SK-N-SH treated with all-trans-retinoic acid at 6 μM for 48 hours (cell line): ENCODE data around the gene MAB21L4.

Experiments used
- ATAC-seq: fragments of 200-7000 bp; cut with Tn5 transposase; 3 replicates; pipeline ENCODE4 v1.9.1; 2020; ENCODE audit warnings: mild to moderate bottlenecking, moderate library complexity
- BACH2 ChIP-seq: fragments of 250-450 bp; sonication (Bioruptor Pico); IDR thresholded peaks from 2 replicates; pipeline ENCODE4 v1.9.0; 2021; ENCODE audit warnings: mild to moderate bottlenecking, borderline replicate concordance
- CREB5 ChIP-seq: fragments of 250-450 bp; sonication (Bioruptor Pico); IDR thresholded peaks from 2 replicates; pipeline ENCODE4 v1.5.1; 2020; ENCODE audit warnings: low read depth, mild to moderate bottlenecking, moderate library complexity
- CSRNP3 ChIP-seq: fragments of 250-450 bp; sonication (Bioruptor Pico); IDR thresholded peaks from 2 replicates; pipeline ENCODE4 v1.5.1; 2021; ENCODE audit warnings: mild to moderate bottlenecking, moderate library complexity
- ESRRG ChIP-seq: fragments of 250-450 bp; sonication (Bioruptor Pico); IDR thresholded peaks from 2 replicates; pipeline ENCODE4 v1.6.1; 2021; ENCODE audit warnings: mild to moderate bottlenecking
- GLIS3 ChIP-seq: fragments of 250-450 bp; sonication (Bioruptor Pico); IDR thresholded peaks from 2 replicates; pipeline ENCODE4 v1.5.0; 2020; ENCODE audit warnings: mild to moderate bottlenecking, moderate library complexity
- OSR1 ChIP-seq: fragments of 250-450 bp; sonication (Bioruptor Pico); IDR thresholded peaks from 2 replicates; pipeline ENCODE4 v1.8.0; 2022; ENCODE audit warnings: moderate library complexity, mild to moderate bottlenecking, inconsistent platforms
- PATZ1 ChIP-seq: fragments of 250-450 bp; sonication (Bioruptor Pico); IDR thresholded peaks from 2 replicates; pipeline ENCODE4 v1.8.0; 2020; ENCODE audit warnings: mild to moderate bottlenecking, moderate library complexity, borderline replicate concordance
- POU6F1 ChIP-seq: fragments of 250-450 bp; sonication (Bioruptor Pico); IDR thresholded peaks from 2 replicates; pipeline ENCODE4 v1.8.0; 2021; ENCODE audit warnings: low read depth, mild to moderate bottlenecking, moderate library complexity, borderline replicate concordance
- SNAI2 ChIP-seq: fragments of 250-450 bp; sonication (Bioruptor Pico); IDR thresholded peaks from 2 replicates; pipeline ENCODE4 v1.5.0; 2020; ENCODE audit warnings: mild to moderate bottlenecking, moderate library complexity
- TCF4 ChIP-seq: fragments of 250-450 bp; sonication (Bioruptor Pico); IDR thresholded peaks from 2 replicates; pipeline ENCODE4 v1.8.0; 2021; ENCODE audit warnings: mild to moderate bottlenecking, moderate library complexity, borderline replicate concordance
- TOX ChIP-seq: fragments of 250-450 bp; sonication (Bioruptor Pico); IDR thresholded peaks from 2 replicates; pipeline ENCODE4 v1.8.0; 2021; ENCODE audit warnings: mild to moderate bottlenecking, moderate library complexity, borderline replicate concordance
- TSHZ2 ChIP-seq: fragments of 250-450 bp; sonication (Bioruptor Pico); IDR thresholded peaks from 2 replicates; pipeline ENCODE4 v1.5.0; 2020; ENCODE audit warnings: mild to moderate bottlenecking, moderate library complexity
- ZC3H10 ChIP-seq: fragments of 250-450 bp; sonication (Bioruptor Pico); IDR thresholded peaks from 2 replicates; pipeline ENCODE4 v1.5.1; 2021; ENCODE audit warnings: mild to moderate bottlenecking, moderate library complexity
- ZFP3 ChIP-seq: fragments of 250-450 bp; sonication (Bioruptor Pico); IDR thresholded peaks from 2 replicates; pipeline ENCODE4 v1.5.0; 2020; ENCODE audit warnings: mild to moderate bottlenecking, moderate library complexity
- ZNF565 ChIP-seq: fragments of 450-650 bp; formaldehyde crosslinking; conservative IDR thresholded peaks from 2 replicates; pipeline ENCODE4 v1.5.0; 2020; ENCODE audit warnings: low read depth, mild to moderate bottlenecking, moderate library complexity

The MAB21L4 gene

GRCh38 chr2:240919786-240920782 lies 24.1 kb upstream of the MAB21L4 start (continued):
- TF ChIP-seq POU6F1 (CRISPR knock-in tag) (no peak), TOX (no peak)

GRCh38 chr2:240919161-240919781 lies 23.3 kb upstream of the MAB21L4 start:
- no peak for ATAC-seq
- no peak for TF ChIP-seq POU6F1 (CRISPR knock-in tag)
- TF ChIP-seq BACH2 (CRISPR knock-in tag): no peak
- TF ChIP-seq PATZ1 (CRISPR knock-in tag): no peak
- no peak for TF ChIP-seq ZC3H10 (CRISPR knock-in tag)
- no peak for TF ChIP-seq TSHZ2 (CRISPR knock-in tag)
- TF ChIP-seq ZFP3: no peak
- no peak for TF ChIP-seq ESRRG (CRISPR knock-in tag)
- no peak for TF ChIP-seq CREB5 (CRISPR knock-in tag)
- no peak for TF ChIP-seq OSR1 (CRISPR knock-in tag)
- TF ChIP-seq SNAI2: no peak
- TF ChIP-seq CSRNP3: no peak
- no peak for TF ChIP-seq ZNF565 (CRISPR knock-in tag)
- no peak for TF ChIP-seq GLIS3 (CRISPR knock-in tag)
- TF ChIP-seq TCF4: no peak
- TF ChIP-seq, all 23 proteins: peak for 0
